Measurements from ENCODE around the gene VSTM2L.

VSTM2L gene

DNA sequence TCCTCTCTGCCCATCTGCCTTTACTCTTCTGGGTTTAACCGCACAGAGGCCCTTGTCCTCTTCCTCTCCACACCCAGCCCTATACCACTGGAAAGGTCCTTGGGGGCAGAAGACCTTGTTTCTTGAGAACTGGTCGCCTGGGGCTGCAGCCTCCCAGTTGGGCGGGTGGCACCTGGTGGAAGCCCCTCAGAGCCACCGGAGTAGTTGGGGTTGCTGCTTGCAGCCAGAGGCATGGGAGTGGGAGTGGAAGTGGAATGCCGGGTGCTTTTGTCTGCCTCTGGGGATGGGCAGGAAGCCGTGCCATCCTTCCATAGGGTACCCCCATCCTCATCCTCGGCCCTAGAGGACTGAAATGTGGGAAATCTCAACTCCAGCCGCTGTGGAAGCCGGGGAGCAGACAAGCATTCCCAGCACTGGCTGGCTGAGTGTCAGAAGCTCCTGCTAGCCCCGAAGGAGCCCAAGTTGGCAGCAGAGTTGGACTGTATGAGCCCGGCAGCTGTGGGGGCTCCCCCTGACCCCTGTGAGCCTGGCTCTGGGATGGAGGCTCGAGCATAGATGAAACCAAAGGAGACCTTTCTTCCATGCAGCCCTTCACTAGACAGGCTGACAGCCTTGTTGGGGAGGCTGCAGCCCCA, 1.2 kb downstream of the VSTM2L start:
- no peak overlapping the region for H3K4me3 ChIP-seq (ENCODE audit: low read depth, low read length)
- TF ChIP-seq, protein P1, sequence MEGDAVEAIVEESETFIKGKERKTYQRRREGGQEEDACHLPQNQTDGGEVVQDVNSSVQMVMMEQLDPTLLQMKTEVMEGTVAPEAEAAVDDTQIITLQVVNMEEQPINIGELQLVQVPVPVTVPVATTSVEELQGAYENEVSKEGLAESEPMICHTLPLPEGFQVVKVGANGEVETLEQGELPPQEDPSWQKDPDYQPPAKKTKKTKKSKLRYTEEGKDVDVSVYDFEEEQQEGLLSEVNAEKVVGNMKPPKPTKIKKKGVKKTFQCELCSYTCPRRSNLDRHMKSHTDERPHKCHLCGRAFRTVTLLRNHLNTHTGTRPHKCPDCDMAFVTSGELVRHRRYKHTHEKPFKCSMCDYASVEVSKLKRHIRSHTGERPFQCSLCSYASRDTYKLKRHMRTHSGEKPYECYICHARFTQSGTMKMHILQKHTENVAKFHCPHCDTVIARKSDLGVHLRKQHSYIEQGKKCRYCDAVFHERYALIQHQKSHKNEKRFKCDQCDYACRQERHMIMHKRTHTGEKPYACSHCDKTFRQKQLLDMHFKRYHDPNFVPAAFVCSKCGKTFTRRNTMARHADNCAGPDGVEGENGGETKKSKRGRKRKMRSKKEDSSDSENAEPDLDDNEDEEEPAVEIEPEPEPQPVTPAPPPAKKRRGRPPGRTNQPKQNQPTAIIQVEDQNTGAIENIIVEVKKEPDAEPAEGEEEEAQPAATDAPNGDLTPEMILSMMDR (IDR thresholded peaks at IDR 0.05; ENCODE audit: low read depth, low read length): no peak

DNA sequence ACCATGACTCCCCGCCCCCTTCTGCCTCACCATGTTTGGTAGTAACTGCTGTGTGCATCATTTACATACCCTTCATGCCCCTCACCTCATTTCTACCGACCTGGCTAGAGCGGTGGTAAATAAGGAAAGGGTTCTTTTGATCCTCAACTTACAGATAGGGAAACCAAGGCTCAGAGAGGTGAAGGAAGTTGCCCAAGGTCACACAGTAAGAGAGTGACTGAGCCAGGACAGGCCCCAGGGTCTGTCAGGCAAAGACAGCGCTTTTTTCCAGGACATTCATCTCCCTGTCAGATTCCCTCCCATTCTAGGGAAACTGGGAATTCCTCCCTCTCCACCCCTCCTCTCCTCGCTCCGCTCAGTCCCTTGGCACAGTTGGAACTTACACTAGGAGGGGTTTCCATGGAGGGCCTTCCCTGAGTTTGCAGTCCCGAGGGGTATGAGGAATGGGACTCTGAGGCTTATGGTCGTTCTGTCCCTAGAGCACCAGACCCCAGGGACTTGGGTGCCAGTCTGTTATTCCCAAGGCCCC, 2.0 kb downstream of the VSTM2L start:
- TF ChIP-seq, protein P1 (IDR thresholded peaks at IDR 0.05; ENCODE audit: low read depth, low read length): no peak
- H3K4me3 ChIP-seq (ENCODE audit: low read depth, low read length): no peak overlapping the region

DNA sequence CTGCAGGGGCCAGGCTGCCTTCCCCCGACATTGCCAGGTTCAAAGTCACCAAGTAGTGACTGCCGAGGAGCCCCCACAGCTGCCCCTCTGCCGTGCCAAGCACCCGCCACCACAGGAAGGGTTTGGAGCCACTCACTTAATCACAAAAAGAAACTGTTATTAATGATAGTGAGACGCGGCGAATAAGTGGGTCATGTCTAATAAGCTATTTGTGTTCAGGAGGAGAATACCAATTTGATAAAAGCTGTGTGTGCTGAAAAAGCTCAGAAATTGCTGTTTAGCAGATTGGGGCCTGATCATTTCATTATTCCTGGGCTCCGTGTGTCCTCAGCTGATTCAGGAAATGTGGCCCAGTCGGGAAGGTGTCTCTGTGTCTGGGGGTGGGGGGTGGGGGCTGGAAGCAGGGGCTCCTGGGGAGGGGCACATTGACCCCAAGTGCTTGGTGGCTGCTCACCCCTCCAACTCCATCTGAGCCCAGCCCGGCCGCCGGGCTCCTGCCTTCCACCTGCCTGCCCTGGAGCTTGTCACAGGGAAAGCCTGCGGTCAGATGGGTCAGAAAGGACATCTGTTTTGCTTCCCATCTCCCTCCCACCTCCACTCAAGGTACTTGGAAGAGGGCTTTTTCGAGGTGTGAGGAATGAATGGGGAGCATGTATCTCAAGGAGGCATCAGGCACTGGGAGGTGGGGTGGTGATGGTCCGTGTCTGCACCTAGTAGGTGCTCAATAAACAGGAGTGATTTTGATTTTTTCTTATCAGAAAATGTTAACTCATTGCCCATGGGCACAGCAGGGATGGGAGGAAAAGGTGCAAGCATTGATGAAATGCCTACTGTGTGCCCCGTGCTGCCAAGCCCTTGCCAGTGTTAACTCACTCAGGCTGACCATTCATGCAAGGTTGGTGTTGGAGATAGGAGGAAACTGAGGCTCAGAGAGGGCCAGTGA, 3.0 kb downstream of the VSTM2L start:
- TF ChIP-seq, protein P1 (IDR thresholded peaks at IDR 0.05; ENCODE audit: low read depth, low read length): no peak
- no peak overlapping the region for H3K4me3 ChIP-seq (ENCODE audit: low read depth, low read length)

DNA sequence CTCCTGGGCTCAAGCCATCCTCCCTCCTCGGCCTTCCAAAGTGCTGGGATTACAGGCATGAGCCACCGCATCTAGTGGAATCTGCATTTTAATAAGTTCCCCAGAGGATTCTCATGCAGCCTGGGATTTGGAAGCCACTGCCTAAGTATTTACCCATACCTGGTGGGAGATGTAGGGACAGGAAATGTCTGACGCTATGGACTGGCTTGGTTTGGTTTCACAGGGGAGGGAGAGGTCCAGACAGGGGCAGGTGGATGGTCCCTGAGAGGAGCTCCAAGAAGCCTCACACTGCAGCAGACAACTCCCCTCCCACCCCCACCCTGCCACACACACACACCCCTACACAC, 4.4 kb downstream of the VSTM2L start:
- no peak overlapping the region for H3K4me3 ChIP-seq (ENCODE audit: low read depth, low read length)
- TF ChIP-seq, protein P1 (IDR thresholded peaks at IDR 0.05; ENCODE audit: low read depth, low read length): no peak

DNA sequence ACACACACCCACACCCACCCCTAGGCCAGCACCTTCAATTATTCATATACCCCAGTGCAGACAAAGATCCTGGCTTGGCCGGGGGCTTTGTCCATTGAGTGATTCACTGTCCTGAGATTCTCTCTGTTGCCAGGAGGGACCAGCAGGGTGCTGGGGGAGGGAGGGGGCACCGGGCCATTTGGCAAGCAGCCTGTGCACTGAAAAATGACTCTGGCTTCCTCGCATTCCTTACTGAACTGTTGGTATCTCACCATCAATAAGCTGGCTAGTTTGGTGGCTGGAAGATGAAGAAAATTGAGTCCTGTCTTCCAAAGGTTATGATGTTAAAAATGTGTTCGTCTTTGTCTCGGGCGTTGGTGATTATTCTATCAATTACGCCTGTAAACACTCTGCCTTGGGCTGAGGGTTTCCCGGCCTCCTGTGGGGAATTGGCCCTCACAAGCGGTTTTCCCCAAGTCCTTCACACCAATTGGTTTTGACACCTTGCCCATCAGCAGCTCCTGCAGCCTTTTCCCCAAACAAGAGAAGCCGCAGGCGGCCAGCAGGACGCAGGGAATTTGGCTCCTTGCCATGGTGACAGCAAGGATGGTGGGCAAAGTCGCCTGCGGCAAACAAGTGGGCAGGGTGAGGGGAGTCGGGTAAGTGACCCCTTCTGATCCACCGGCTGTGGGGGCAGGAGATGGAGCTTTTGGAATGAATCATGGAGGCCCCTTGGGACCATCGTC, 4.9 kb downstream of the VSTM2L start:
- TF ChIP-seq, protein P1 (IDR thresholded peaks at IDR 0.05; ENCODE audit: low read depth, low read length): no peak
- H3K4me3 ChIP-seq (ENCODE audit: low read depth, low read length): no peak overlapping the region

DNA sequence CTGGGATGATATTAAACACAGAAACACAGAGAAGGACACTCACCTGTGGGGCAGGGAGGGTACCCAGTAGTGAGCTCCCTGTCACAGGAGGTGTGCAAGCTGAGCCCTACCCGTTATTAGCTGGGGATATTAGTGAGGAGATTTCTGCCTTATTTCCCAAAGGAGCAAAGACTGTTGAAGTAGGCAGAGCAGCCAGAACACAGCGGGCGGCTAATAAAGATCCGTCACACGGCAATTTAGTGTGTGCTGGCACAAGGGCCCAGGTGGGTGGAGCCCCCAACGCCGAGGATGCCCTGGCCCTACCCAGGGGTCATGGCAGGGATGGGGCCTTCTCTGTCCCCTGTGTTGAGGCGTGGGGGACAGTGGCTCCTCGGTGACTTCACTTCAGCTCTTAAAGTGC, 8.3 kb downstream of the VSTM2L start:
- TF ChIP-seq, protein P1 (IDR thresholded peaks at IDR 0.05; ENCODE audit: low read depth, low read length): no peak

More for the DNA sequence above, 8.3 kb downstream of the VSTM2L start:
- H3K4me3 ChIP-seq (ENCODE audit: low read depth, low read length): no peak overlapping the region
